Adrenal gland (tissue), 5 donors: Measurements from ENCODE around the gene INTS3.

ENCODE experiments used
- POLR2A ChIP-seq, 2 donors: fragments of 450-650 bp; IDR thresholded peaks; one replicate each; pipeline ENCODE4 v1.6.1; 2017; ENCODE audit warnings: antibody characterized with exemption in 2 of 2, mild to moderate bottlenecking in 2 of 2, moderate library complexity in 1 of 2
- TF ChIP-seq, protein P1 (sequence below), 6 experiments: fragments of 450-650 bp in 4 of 6; fragments of 200-600 bp in 2 of 6; sonication (generic) in 1 of 6; IDR thresholded peaks; 1 replicate in 5 of 6; 2 replicates in 1 of 6; pipeline versions ENCODE4 v1.5.1 to v1.8.0; 2016 to 2021; ENCODE audit warnings: antibody characterized with exemption in 6 of 6, mild to moderate bottlenecking in 2 of 6, moderate library complexity in 1 of 6
- donor health status: DM: no; HTN: no; CAD: no.

DNA sequence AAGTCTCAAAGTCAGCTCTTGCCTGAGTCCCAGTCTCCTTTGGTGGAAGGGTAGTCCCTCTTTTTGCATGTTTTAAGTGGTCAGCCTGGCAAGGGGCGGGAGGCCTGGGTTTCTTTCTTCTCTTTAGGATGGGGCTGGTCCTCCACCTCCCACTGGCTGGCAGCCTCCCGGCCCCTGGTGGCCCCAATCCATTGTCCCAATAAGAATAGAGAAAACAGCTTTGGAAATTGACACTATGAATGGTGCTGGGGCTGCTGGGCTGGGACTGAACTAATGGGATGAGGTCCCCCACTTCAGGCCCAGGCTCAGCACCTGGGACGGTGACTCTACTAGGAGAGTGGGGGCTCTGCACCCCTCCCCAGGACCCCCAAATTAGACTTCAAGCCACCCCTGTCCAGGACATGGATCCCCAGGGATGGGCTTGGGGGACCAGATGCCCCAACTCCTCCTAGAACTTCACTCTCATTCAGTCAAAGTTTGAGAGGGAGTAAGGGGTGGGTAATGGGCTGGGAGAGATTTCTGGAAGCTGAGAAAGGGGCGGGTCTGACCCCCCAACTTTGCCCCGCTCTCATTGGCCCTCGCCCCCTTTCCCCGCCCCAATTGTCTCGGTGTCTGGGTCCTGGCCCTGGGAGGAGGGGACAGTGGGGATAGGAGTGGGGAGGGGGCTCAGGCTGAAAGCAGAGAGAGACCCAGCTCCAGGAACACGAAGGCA is 65.6 kb downstream of the INTS3 start:
- no peak for TF ChIP-seq POLR2A (IDR thresholded peaks at IDR 0.05)
- TF ChIP-seq, protein P1, sequence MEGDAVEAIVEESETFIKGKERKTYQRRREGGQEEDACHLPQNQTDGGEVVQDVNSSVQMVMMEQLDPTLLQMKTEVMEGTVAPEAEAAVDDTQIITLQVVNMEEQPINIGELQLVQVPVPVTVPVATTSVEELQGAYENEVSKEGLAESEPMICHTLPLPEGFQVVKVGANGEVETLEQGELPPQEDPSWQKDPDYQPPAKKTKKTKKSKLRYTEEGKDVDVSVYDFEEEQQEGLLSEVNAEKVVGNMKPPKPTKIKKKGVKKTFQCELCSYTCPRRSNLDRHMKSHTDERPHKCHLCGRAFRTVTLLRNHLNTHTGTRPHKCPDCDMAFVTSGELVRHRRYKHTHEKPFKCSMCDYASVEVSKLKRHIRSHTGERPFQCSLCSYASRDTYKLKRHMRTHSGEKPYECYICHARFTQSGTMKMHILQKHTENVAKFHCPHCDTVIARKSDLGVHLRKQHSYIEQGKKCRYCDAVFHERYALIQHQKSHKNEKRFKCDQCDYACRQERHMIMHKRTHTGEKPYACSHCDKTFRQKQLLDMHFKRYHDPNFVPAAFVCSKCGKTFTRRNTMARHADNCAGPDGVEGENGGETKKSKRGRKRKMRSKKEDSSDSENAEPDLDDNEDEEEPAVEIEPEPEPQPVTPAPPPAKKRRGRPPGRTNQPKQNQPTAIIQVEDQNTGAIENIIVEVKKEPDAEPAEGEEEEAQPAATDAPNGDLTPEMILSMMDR (IDR thresholded peaks at IDR 0.05): no peak
